PC-9 (cell line): ENCODE results near the gene CLEC9A. TPM values are rescaled to one million over a fixed set of nuclear protein-coding genes. Genes with fewer than 3 reads are reported as not detected.

ENCODE experiments used
- BruUV-seq: library from RNA; stranded (reverse); fragments of 400-500 nt; replicated peaks from 2 replicates; lab custom pipeline; 2021; lab: Mats Ljungman, UMichigan
- CTCF ChIA-PET: fragments of 300-600 bp; sonication (Branson Sonifier 250); formaldehyde crosslinking; loops from one replicate; lab custom pipeline; 2022; ENCODE audit warnings: antibody characterized with exemption; lab: Charles Lee
- POLR2A ChIA-PET: fragments of 300-600 bp; sonication (Branson Sonifier 250); formaldehyde crosslinking; loops from one replicate; lab custom pipeline; 2022; ENCODE audit warnings: antibody characterized with exemption; ENCODE audit not compliant: unreplicated experiment; lab: Charles Lee
- DNase-seq, 2 experiments: peaks; one replicate each; pipeline versions ENCODE4 v3.0.0 to v3.0.0-alpha.2; 2015 to 2022; ENCODE audit warnings: mixed read lengths in 1 of 2
- H2AFZ ChIP-seq: fragments of 200-600 bp; sonication (generic); 2 replicates; pipeline ENCODE4 v1.8.1; 2017; ENCODE audit warnings: antibody characterized with exemption
- H3F3A ChIP-seq: fragments of 200-600 bp; sonication (generic); 2 replicates; pipeline ENCODE4 v1.8.1; 2017; ENCODE audit warnings: antibody characterized with exemption, mild to moderate bottlenecking, low read depth; ENCODE audit not compliant: insufficient read depth
- H3K27ac ChIP-seq: fragments of 200-600 bp; sonication (generic); 2 replicates; pipeline ENCODE4 v1.6.1; 2016; ENCODE audit warnings: mixed run types
- H3K27me3 ChIP-seq: fragments of 200-600 bp; sonication (generic); 2 replicates; pipeline ENCODE4 v1.6.1; 2016; ENCODE audit warnings: low read depth, mixed run types; ENCODE audit not compliant: insufficient read depth
- H3K36me3 ChIP-seq: fragments of 200-600 bp; sonication (generic); 2 replicates; pipeline ENCODE4 v1.6.1; 2016; ENCODE audit warnings: low read depth, mixed run types
- H3K4me1 ChIP-seq: fragments of 200-600 bp; sonication (generic); replicated peaks from 2 replicates; pipeline ENCODE4 v1.6.1; 2016; ENCODE audit warnings: mixed run types; ENCODE audit not compliant: insufficient read depth
- H3K4me2 ChIP-seq: fragments of 200-600 bp; sonication (generic); 2 replicates; pipeline ENCODE4 v1.6.1; 2017; ENCODE audit warnings: mixed run types
- H3K4me3 ChIP-seq: fragments of 200-600 bp; sonication (generic); 2 replicates; pipeline ENCODE4 v1.6.1; 2016; ENCODE audit warnings: mixed run types
- H3K79me2 ChIP-seq: fragments of 200-600 bp; sonication (generic); 2 replicates; pipeline ENCODE4 v1.6.1; 2017; ENCODE audit warnings: low read depth, mixed run types
- H3K9me2 ChIP-seq: fragments of 200-600 bp; sonication (generic); 2 replicates; pipeline ENCODE4 v1.8.1; 2017; ENCODE audit warnings: mild to moderate bottlenecking; ENCODE audit not compliant: insufficient read depth
- H3K9me3 ChIP-seq: fragments of 200-600 bp; sonication (generic); 2 replicates; pipeline ENCODE4 v1.8.1; 2016; ENCODE audit warnings: low read depth; ENCODE audit not compliant: insufficient read depth
- H4K20me1 ChIP-seq: fragments of 200-600 bp; sonication (generic); 2 replicates; pipeline ENCODE4 v1.8.1; 2017; ENCODE audit not compliant: insufficient read depth
- CTCF ChIP-seq: fragments of 200-600 bp; sonication (generic); conservative IDR thresholded peaks from 2 replicates; pipeline ENCODE4 v1.6.1; 2017; ENCODE audit warnings: mixed run types, antibody characterized with exemption, mild to moderate bottlenecking, moderate library complexity
- EZH2 ChIP-seq: fragments of 200-600 bp; sonication (generic); IDR thresholded peaks from 2 replicates; pipeline ENCODE4 v1.8.0; 2017; ENCODE audit warnings: antibody characterized with exemption, low read depth
- intact Hi-C: fragments of 100-400 bp; cut with micrococcal nuclease; formaldehyde crosslinking; loops from one replicate; pipeline ENCODE4 v1.10.0; 2022; ENCODE audit not compliant: unreplicated experiment
- total RNA-seq: library from RNA; stranded (reverse); gene quantifications from 2 replicates; pipeline ENCODE4 v1.2.3, GENCODE V29; 2021

The CLEC9A gene
- total RNA-seq, 1 experiment from 2014 or later = not detected

GRCh38 chr12:9999016-9999415 lies 31.5 kb upstream of the CLEC9A start, which contains the start of gene CLEC1B:
TSS of gene CLEC1B (minus strand) at chr12:9999121. CDS start at chr12:9999100, 21 bp downstream.
- H3F3A ChIP-seq = no peaks in the 10 kb centered on the region
- H2AFZ ChIP-seq = no peak within 1 kb of the TSS
- DNase-seq = no peak
- intact Hi-C loops = no loop called here
- no peaks in the 10 kb centered on the region for H4K20me1 ChIP-seq
- ChIA-PET CTCF (interaction anchor here (0.9 kb wide), 1 partner anchor 11 kb away, joined by 4 read pairs; no protein-coding TSS in a partner anchor), POLR2A (interaction anchor here (0.6 to 0.7 kb wide), 2 partner anchors 291 to 1333 kb away, joined by 3 to 4 read pairs; no protein-coding TSS in a partner anchor)
- H3K36me3 ChIP-seq = no peaks in the 10 kb centered on the region
- no peak within 1 kb of the TSS for H3K4me2 ChIP-seq
- BruUV-seq = no TSS peak
- TF ChIP-seq CTCF (no peak), EZH2 (no peak)
- H3K4me3 ChIP-seq = no peak within 1 kb of the TSS
- no peaks in the 10 kb centered on the region for H3K27me3 ChIP-seq
- no peaks in the 10 kb centered on the region for H3K79me2 ChIP-seq
- H3K9me3 ChIP-seq = no peaks in the 10 kb centered on the region
- no peak within 1 kb of the TSS for H3K27ac ChIP-seq
- H3K9me2 ChIP-seq = no peaks in the 10 kb centered on the region
- H3K4me1 ChIP-seq = no peaks in the 10 kb centered on the region

- no peaks in the 10 kb centered on the region for H3F3A ChIP-seq
- H3K79me2 ChIP-seq = no peaks in the 10 kb centered on the region
- TF ChIP-seq CTCF = no peak
- no peak for TF ChIP-seq EZH2
- H3K4me3 ChIP-seq = no peak overlapping the region
- CTCF ChIA-PET = interaction anchor here (0.5 kb wide), 1 partner anchor 912 kb away, joined by 3 read pairs; no protein-coding TSS in a partner anchor
- no peaks in the 10 kb centered on the region for H3K36me3 ChIP-seq
- peak overlapping the region; percentile 30; the same call in 1 of the 2 replicates for H2AFZ ChIP-seq
- H3K9me3 ChIP-seq = no peaks in the 10 kb centered on the region
- no peak overlapping the region for H3K27ac ChIP-seq
- H3K4me1 ChIP-seq = no peaks in the 10 kb centered on the region
- no peak overlapping the region for H3K4me2 ChIP-seq
- no peaks in the 10 kb centered on the region for H4K20me1 ChIP-seq
- no peaks in the 10 kb centered on the region for H3K9me2 ChIP-seq
- BruUV-seq = no TSS peak
- POLR2A ChIA-PET = interaction anchor here (0.6 kb wide), 1 partner anchor 61 kb away, joined by 4 read pairs; no protein-coding TSS in a partner anchor
- no peak for DNase-seq
- intact Hi-C loops = no loop called here
- no peaks in the 10 kb centered on the region for H3K27me3 ChIP-seq
Measured at GRCh38 chr12:10001171-10001776, 29.2 kb upstream of the CLEC9A start.

GRCh38 chr12:10012630-10013330 lies 17.7 kb upstream of the CLEC9A start:
- BruUV-seq = no TSS peak
- H3F3A ChIP-seq = no peaks in the 10 kb centered on the region
- intact Hi-C loops = loop anchor here (5.0 to 10.0 kb wide), 3 partner anchors 200 to 552 kb away; no protein-coding TSS in a partner anchor

More at GRCh38 chr12:10012630-10013330, 17.7 kb upstream of the CLEC9A start:
- Histone ChIP-seq H3K27ac (no peak overlapping the region), H3K9me2 (no peaks in the 10 kb centered on the region), H3K36me3 (no peaks in the 10 kb centered on the region), H3K4me2 (no peak overlapping the region), H4K20me1 (no peaks in the 10 kb centered on the region), H3K79me2 (no peaks in the 10 kb centered on the region), H3K4me1 (0 out of 2 replicates have a peak, but pooled peaks cover 5% of the 10 kb centered on the region), H3K9me3 (no peaks in the 10 kb centered on the region; the same call in 1 of the 2 replicates), H3K4me3 (no peak overlapping the region), H2AFZ (peak overlapping the region; percentile 66), H3K27me3 (no peaks in the 10 kb centered on the region)
- CTCF ChIA-PET = no interaction called here
- no peak for DNase-seq
- TF ChIP-seq EZH2 (no peak), CTCF (no peak)
- POLR2A ChIA-PET = interaction anchor here (0.6 to 0.7 kb wide), 2 partner anchors 723 to 1228 kb away, joined by 3 read pairs; no protein-coding TSS in a partner anchor
